GM23248 (cell line): ENCODE measurements around the gene RBP4.

Source experiments
- EZH2 ChIP-seq: fragments of 200-600 bp; sonication (generic); IDR thresholded peaks from 2 replicates; pipeline ENCODE4 v1.6.1; 2018; ENCODE audit warnings: antibody characterized with exemption, mild to moderate bottlenecking; ENCODE audit not compliant: insufficient read depth, poor library complexity, severe bottlenecking
- EZH2phosphoT487 ChIP-seq: fragments of 200-600 bp; sonication (generic); IDR thresholded peaks from 2 replicates; pipeline ENCODE4 v1.6.1; 2018; ENCODE audit warnings: antibody characterized with exemption, moderate library complexity, mild to moderate bottlenecking, low read depth; ENCODE audit not compliant: insufficient read depth

GRCh38 chr10:93628858-93629257 is 27.8 kb upstream of the RBP4 start:
- TF ChIP-seq EZH2 (no peak), EZH2phosphoT487 (no peak)
